HCT116 (cell line): Measurements from ENCODE around the gene ZNF488. TPM values are rescaled to one million over a fixed set of nuclear protein-coding genes. Genes with fewer than 3 reads are reported as not detected.

Experiments used
- ATAC-seq: fragments of 200-7000 bp; cut with Tn5 transposase; 2 replicates; pipeline ENCODE4 v1.9.1; 2020; ENCODE audit warnings: mild to moderate bottlenecking, moderate library complexity
- BruUV-seq: library from RNA; stranded (reverse); fragments of 400-500 nt; replicated peaks from 2 replicates; lab custom pipeline; 2021; lab: Mats Ljungman, UMichigan
- CTCF ChIA-PET: fragments of 300-600 bp; sonication (Branson Sonifier 250); formaldehyde crosslinking; loops from one replicate; lab custom pipeline; 2021; ENCODE audit warnings: antibody characterized with exemption; lab: Charles Lee
- POLR2A ChIA-PET: fragments of 300-600, 350-600 bp; sonication (Branson Sonifier 250); formaldehyde crosslinking; loops from one replicate; lab custom pipeline; 2021; ENCODE audit warnings: antibody characterized with exemption; lab: Charles Lee
- RAD21 ChIA-PET, 2 experiments: fragments of 300-600 bp; sonication (Branson Sonifier 250); formaldehyde crosslinking; loops; one replicate each; lab custom pipeline; 2023; ENCODE audit warnings: low total read pairs in 2 of 2; ENCODE audit not compliant: uncharacterized antibody in 2 of 2, unreplicated experiment in 2 of 2, low non-redundant PET in 1 of 2; lab: Charles Lee
- DNase-seq: peaks from one replicate; pipeline ENCODE4 v3.0.0-alpha.2; 2010; ENCODE audit warnings: low read depth, low spot score
- H2AFZ ChIP-seq: fragments of 200-600 bp; shearing (Covaris generic), sonication (generic); 2 replicates; pipeline ENCODE4 v1.6.1; 2017; ENCODE audit warnings: low read depth, mixed run types, mixed read lengths, antibody characterized with exemption, low read length; ENCODE audit not compliant: poor library complexity, severe bottlenecking
- H3K27ac ChIP-seq: 2 replicates; pipeline ENCODE4 v1.5.1; 2012; ENCODE audit warnings: low read depth, low read length
- H3K27me3 ChIP-seq: fragments of 200-600 bp; sonication (generic); 2 replicates; pipeline ENCODE4 v1.6.1; 2016; ENCODE audit warnings: mixed run types, low read length, mixed read lengths; ENCODE audit not compliant: insufficient read depth
- H3K36me3 ChIP-seq, 2 experiments: fragments of 200-500 bp in 1 of 2; fragments of 200-600 bp in 1 of 2; sonication (Bioruptor generic) in 1 of 2; sonication (generic) in 1 of 2; 2 replicates each; pipeline versions ENCODE4 v1.5.1 to v1.6.1; 2014 to 2016; ENCODE audit warnings: low read length in 2 of 2, inconsistent platforms in 1 of 2, mixed read lengths in 1 of 2, mixed run types in 1 of 2; ENCODE audit not compliant: insufficient read depth in 2 of 2, control insufficient read depth in 1 of 2
- H3K4me1 ChIP-seq, 2 experiments: fragments of 200-600 bp in 1 of 2; sonication (generic) in 1 of 2; 2 replicates each; pipeline versions ENCODE4 v1.5.1 to v1.6.1; 2012 to 2017; ENCODE audit warnings: low read length in 2 of 2, inconsistent platforms in 1 of 2, mild to moderate bottlenecking in 1 of 2, mixed read lengths in 1 of 2, mixed run types in 1 of 2, moderate library complexity in 1 of 2; ENCODE audit not compliant: insufficient read depth in 2 of 2, control insufficient read depth in 1 of 2
- H3K4me2 ChIP-seq: fragments of 200-600 bp; sonication (generic); 2 replicates; pipeline ENCODE4 v1.6.1; 2017; ENCODE audit warnings: mixed run types, low read length, mixed read lengths
- H3K4me3 ChIP-seq, 2 experiments: fragments of 200-600 bp in 1 of 2; sonication (generic) in 1 of 2; replicated peaks in 1 of 2; 2 replicates each; pipeline ENCODE4 v1.5.1; 2011 to 2016; ENCODE audit warnings: low read length in 2 of 2, control low read depth in 1 of 2, low read depth in 1 of 2, mild to moderate bottlenecking in 1 of 2, mixed read lengths in 1 of 2, mixed run types in 1 of 2
- H3K79me2 ChIP-seq: fragments of 200-600 bp; sonication (generic); 2 replicates; pipeline ENCODE4 v1.6.1; 2017; ENCODE audit warnings: mild to moderate bottlenecking, mixed run types, low read length, moderate library complexity, mixed read lengths; ENCODE audit not compliant: insufficient read depth
- H3K9ac ChIP-seq: fragments of 200-600 bp; sonication (generic); 2 replicates; pipeline ENCODE4 v1.6.1; 2016; ENCODE audit warnings: low read length, mixed read lengths
- H3K9me2 ChIP-seq: fragments of 200-600 bp; sonication (generic), shearing (Covaris generic); 2 replicates; pipeline ENCODE4 v1.6.1; 2017; ENCODE audit warnings: mixed run types, mild to moderate bottlenecking, moderate library complexity; ENCODE audit not compliant: insufficient read depth
- H3K9me3 ChIP-seq, 2 experiments: fragments of 200-500 bp in 1 of 2; fragments of 200-600 bp in 1 of 2; sonication (Bioruptor generic) in 1 of 2; sonication (generic) in 1 of 2; 2 replicates each; pipeline ENCODE4 v1.6.1; 2014 to 2017; ENCODE audit warnings: low read length in 2 of 2, mixed read lengths in 2 of 2, inconsistent platforms in 1 of 2, low read depth in 1 of 2, mild to moderate bottlenecking in 1 of 2, mixed run types in 1 of 2, moderate library complexity in 1 of 2; ENCODE audit not compliant: control insufficient read depth in 1 of 2, insufficient read depth in 1 of 2
- H4K20me1 ChIP-seq: fragments of 200-600 bp; sonication (generic), shearing (Covaris generic); 2 replicates; pipeline ENCODE4 v1.6.1; 2017; ENCODE audit warnings: mixed run types, mild to moderate bottlenecking, moderate library complexity; ENCODE audit not compliant: insufficient read depth
- CBX3 ChIP-seq: IDR thresholded peaks from 2 replicates; pipeline ENCODE4 v1.6.1; 2012; ENCODE audit warnings: low read depth
- CEBPB ChIP-seq: IDR thresholded peaks from 2 replicates; pipeline ENCODE4 v1.6.1; 2012; ENCODE audit warnings: low read depth
- CTCF ChIP-seq, 3 experiments: fragments of 200-600 bp in 1 of 3; sonication (generic) in 1 of 3; IDR thresholded peaks in 2 of 3; conservative IDR thresholded peaks in 1 of 3; 2 replicates each; pipeline ENCODE4 v1.5.1; 2012 to 2017; ENCODE audit warnings: low read depth in 2 of 3, low read length in 2 of 3, antibody characterized with exemption in 1 of 3, borderline replicate concordance in 1 of 3, control low read depth in 1 of 3, mild to moderate bottlenecking in 1 of 3, mixed read lengths in 1 of 3, mixed run types in 1 of 3, moderate library complexity in 1 of 3; ENCODE audit not compliant: insufficient read depth in 1 of 3
- EGR1 ChIP-seq: IDR thresholded peaks from 2 replicates; pipeline ENCODE4 v1.6.1; 2012; ENCODE audit warnings: low read depth
- ELF1 ChIP-seq: IDR thresholded peaks from 2 replicates; pipeline ENCODE4 v1.6.1; 2012; ENCODE audit warnings: low read depth, borderline replicate concordance
- EZH2 ChIP-seq: fragments of 200-600 bp; sonication (generic); IDR thresholded peaks from 2 replicates; pipeline ENCODE4 v1.6.1; 2017; ENCODE audit warnings: antibody characterized with exemption, mixed run types
- EZH2phosphoT487 ChIP-seq: fragments of 200-600 bp; IDR thresholded peaks from 2 replicates; pipeline ENCODE4 v1.6.1; 2018; ENCODE audit warnings: antibody characterized with exemption, borderline replicate concordance
- FOSL1 ChIP-seq: IDR thresholded peaks from 2 replicates; pipeline ENCODE4 v1.6.1; 2012; ENCODE audit warnings: low read depth
- JUND ChIP-seq: IDR thresholded peaks from 2 replicates; pipeline ENCODE4 v1.6.1; 2012
- POLR2A ChIP-seq: IDR thresholded peaks from 2 replicates; pipeline ENCODE4 v1.7.0; 2011; ENCODE audit warnings: borderline replicate concordance; ENCODE audit not compliant: insufficient read depth, insufficient read length; ENCODE audit errors: extremely low read depth
- RAD21 ChIP-seq: IDR thresholded peaks from 2 replicates; pipeline ENCODE4 v1.6.1; 2012; ENCODE audit warnings: low read depth, mild to moderate bottlenecking
- SIN3A ChIP-seq: IDR thresholded peaks from 2 replicates; pipeline ENCODE4 v1.6.1; 2012; ENCODE audit warnings: low read depth
- SRF ChIP-seq: IDR thresholded peaks from 2 replicates; pipeline ENCODE4 v1.6.1; 2012; ENCODE audit warnings: low read depth
- TCF7L2 ChIP-seq: IDR thresholded peaks from 2 replicates; pipeline ENCODE4 v1.7.0; 2011; ENCODE audit warnings: borderline replicate concordance, inconsistent platforms; ENCODE audit not compliant: insufficient read depth, insufficient read length; ENCODE audit errors: extremely low read depth
- ZFX ChIP-seq: fragments of 450-650 bp; IDR thresholded peaks from 2 replicates; pipeline ENCODE4 v1.6.1; 2017
- ZNF274 ChIP-seq: fragments of 200-500 bp; sonication (Bioruptor generic); IDR thresholded peaks from 2 replicates; pipeline ENCODE4 v1.6.1; 2014; ENCODE audit warnings: mild to moderate bottlenecking, low read depth, low read length, inconsistent platforms
- intact Hi-C: fragments of 100-400 bp; cut with micrococcal nuclease; formaldehyde crosslinking; loops from 2 replicates; pipeline ENCODE4 v1.10.0; 2022
- total RNA-seq: library from RNA; stranded (reverse); gene quantifications from one replicate; pipeline ENCODE4 v1.2.1, GENCODE V29; 2021; ENCODE audit not compliant: unreplicated experiment
- TF ChIP-seq, protein P1 (sequence below): IDR thresholded peaks from 2 replicates; pipeline ENCODE4 v1.6.1; 2011; ENCODE audit warnings: mild to moderate bottlenecking, low read length, moderate library complexity; ENCODE audit not compliant: insufficient replicate concordance; ENCODE audit errors: extremely low read depth
- TF ChIP-seq, protein P2 (sequence below): IDR thresholded peaks from 2 replicates; pipeline ENCODE4 v1.6.1; 2012

The ZNF488 gene
- total RNA-seq, 1 experiment from 2014 or later = 3.9 TPM

DNA sequence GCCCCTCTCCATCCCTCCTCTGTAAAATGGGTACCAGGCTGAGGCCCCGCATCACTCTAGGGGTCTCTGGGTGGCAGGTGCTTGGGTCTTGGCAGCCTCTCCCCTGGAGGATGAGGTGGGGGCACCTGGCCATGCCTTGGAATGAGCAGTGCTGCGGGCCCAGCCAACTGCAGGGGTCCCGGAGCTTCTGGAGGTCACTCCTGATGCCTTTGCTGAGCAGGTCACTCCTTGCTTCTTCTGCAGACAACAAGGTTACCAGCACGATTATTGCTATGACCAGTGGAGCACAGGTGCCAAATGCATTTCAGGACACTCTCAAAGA is 22.4 kb upstream of the ZNF488 start:
- DNase-seq = no peak
- no TSS peak for BruUV-seq
- peak overlapping the region; percentile 69 for H3K9ac ChIP-seq
- H3K9me3 ChIP-seq = no peaks in the 10 kb centered on the region
- ChIA-PET CTCF (no interaction called here), RAD21 (no interaction called here), POLR2A (interaction anchor here (0.8 to 1.4 kb wide), 2 partner anchors 10 to 15 kb away, joined by 3 to 4 read pairs; no protein-coding TSS in a partner anchor)
- H3K27me3 ChIP-seq = no peaks in the 10 kb centered on the region
- no peaks in the 10 kb centered on the region for H3K9me2 ChIP-seq
- H4K20me1 ChIP-seq = no peaks in the 10 kb centered on the region
- peaks cover 63 to 91% of the 10 kb centered on the region in 2 experiments for H3K4me1 ChIP-seq
- H3K79me2 ChIP-seq = no peaks in the 10 kb centered on the region
- H3K27ac ChIP-seq = peak overlapping the region; percentile 92
- peak overlapping the region in 1 of 2 experiments; percentile 41; a peak in 3 of 4 replicates for H3K4me3 ChIP-seq
- peak; percentile 11 for ATAC-seq
- H3K4me2 ChIP-seq = peak overlapping the region; percentile 93
- no peak for TF ChIP-seq ELF1
- TF ChIP-seq CEBPB = no peak
- TF ChIP-seq JUND = no peak
- TF ChIP-seq SIN3A = no peak
- TF ChIP-seq FOSL1 = no peak
- TF ChIP-seq CBX3 = no peak
- no peak for TF ChIP-seq SRF
- no peak for TF ChIP-seq EZH2
- no peak for TF ChIP-seq POLR2A
- TF ChIP-seq EGR1 = no peak
- TF ChIP-seq ZNF274 = no peak
- no peak for TF ChIP-seq ZFX
- no peak for TF ChIP-seq RAD21
- TF ChIP-seq EZH2phosphoT487 = no peak
- TF ChIP-seq, protein P1, sequence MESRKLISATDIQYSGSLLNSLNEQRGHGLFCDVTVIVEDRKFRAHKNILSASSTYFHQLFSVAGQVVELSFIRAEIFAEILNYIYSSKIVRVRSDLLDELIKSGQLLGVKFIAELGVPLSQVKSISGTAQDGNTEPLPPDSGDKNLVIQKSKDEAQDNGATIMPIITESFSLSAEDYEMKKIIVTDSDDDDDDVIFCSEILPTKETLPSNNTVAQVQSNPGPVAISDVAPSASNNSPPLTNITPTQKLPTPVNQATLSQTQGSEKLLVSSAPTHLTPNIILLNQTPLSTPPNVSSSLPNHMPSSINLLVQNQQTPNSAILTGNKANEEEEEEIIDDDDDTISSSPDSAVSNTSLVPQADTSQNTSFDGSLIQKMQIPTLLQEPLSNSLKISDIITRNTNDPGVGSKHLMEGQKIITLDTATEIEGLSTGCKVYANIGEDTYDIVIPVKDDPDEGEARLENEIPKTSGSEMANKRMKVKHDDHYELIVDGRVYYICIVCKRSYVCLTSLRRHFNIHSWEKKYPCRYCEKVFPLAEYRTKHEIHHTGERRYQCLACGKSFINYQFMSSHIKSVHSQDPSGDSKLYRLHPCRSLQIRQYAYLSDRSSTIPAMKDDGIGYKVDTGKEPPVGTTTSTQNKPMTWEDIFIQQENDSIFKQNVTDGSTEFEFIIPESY = no peak
- no peak for TF ChIP-seq CTCF (IDR thresholded peaks at IDR 0.05 in 2 of 3, conservative IDR thresholded peaks at IDR 0.05 in 1 of 3; ENCODE audit: borderline replicate concordance in 1 of 3, insufficient read depth in 1 of 3, low read depth in 2 of 3, low read length in 2 of 3)
- TF ChIP-seq, protein P2, sequence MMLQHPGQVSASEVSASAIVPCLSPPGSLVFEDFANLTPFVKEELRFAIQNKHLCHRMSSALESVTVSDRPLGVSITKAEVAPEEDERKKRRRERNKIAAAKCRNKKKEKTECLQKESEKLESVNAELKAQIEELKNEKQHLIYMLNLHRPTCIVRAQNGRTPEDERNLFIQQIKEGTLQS = no peak
- no peak for TF ChIP-seq TCF7L2
- no peak overlapping the region for H2AFZ ChIP-seq
- intact Hi-C loops = no loop called here
- H3K36me3 ChIP-seq = no peaks in the 10 kb centered on the region
